Hepatocyte (in vitro differentiated cells): ENCODE data around the gene HSPA8. TPM values are rescaled to one million over a fixed set of nuclear protein-coding genes. Genes with fewer than 3 reads are reported as not detected.

ENCODE experiments used
- DNase-seq: peaks from one replicate; pipeline ENCODE4 v3.0.0-alpha.2; 2016; ENCODE audit warnings: low spot score
- H2AFZ ChIP-seq: fragments of 200-600 bp; sonication (generic); 2 replicates; pipeline ENCODE4 v1.6.0; 2016; ENCODE audit warnings: antibody characterized with exemption, mild to moderate bottlenecking
- H3K27ac ChIP-seq: fragments of 200-600 bp; sonication (generic); 2 replicates; pipeline ENCODE4 v1.5.1; 2016; ENCODE audit warnings: mild to moderate bottlenecking
- H3K27me3 ChIP-seq: fragments of 200-600 bp; sonication (generic); 2 replicates; pipeline ENCODE4 v1.6.1; 2016
- H3K36me3 ChIP-seq: fragments of 200-600 bp; sonication (generic); replicated peaks from 2 replicates; pipeline ENCODE4 v1.5.1; 2016; ENCODE audit warnings: low read depth; ENCODE audit not compliant: insufficient read depth
- H3K4me1 ChIP-seq: fragments of 200-600 bp; sonication (generic); 2 replicates; pipeline ENCODE4 v1.5.1; 2016; ENCODE audit warnings: mild to moderate bottlenecking, moderate library complexity; ENCODE audit not compliant: insufficient read depth
- H3K4me2 ChIP-seq: fragments of 200-600 bp; sonication (generic); 2 replicates; pipeline ENCODE4 v1.6.0; 2016
- H3K4me3 ChIP-seq: fragments of 200-600 bp; sonication (generic); 2 replicates; pipeline ENCODE4 v1.5.1; 2016; ENCODE audit warnings: mild to moderate bottlenecking
- H3K79me2 ChIP-seq: fragments of 200-600 bp; sonication (generic); 2 replicates; pipeline ENCODE4 v1.6.0; 2017; ENCODE audit warnings: mild to moderate bottlenecking
- H3K9me2 ChIP-seq: fragments of 200-600 bp; sonication (generic); replicated peaks from 2 replicates; pipeline ENCODE4 v1.6.0; 2017; ENCODE audit warnings: mild to moderate bottlenecking; ENCODE audit not compliant: insufficient read depth
- H3K9me3 ChIP-seq: fragments of 200-600 bp; sonication (generic); 2 replicates; pipeline ENCODE4 v1.5.1; 2016; ENCODE audit warnings: low read depth, mild to moderate bottlenecking
- H4K20me1 ChIP-seq: fragments of 200-600 bp; sonication (generic); 2 replicates; pipeline ENCODE4 v1.6.0; 2016; ENCODE audit warnings: mild to moderate bottlenecking; ENCODE audit not compliant: insufficient read depth, poor library complexity, severe bottlenecking
- EZH2 ChIP-seq: fragments of 200-600 bp; sonication (generic); IDR thresholded peaks from 2 replicates; pipeline ENCODE4 v1.6.1; 2016; ENCODE audit warnings: antibody characterized with exemption, mild to moderate bottlenecking, borderline replicate concordance
- EZH2phosphoT487 ChIP-seq: fragments of 200-600 bp; sonication (generic); IDR thresholded peaks from one replicate; pipeline ENCODE4 v1.6.1; 2018; ENCODE audit warnings: antibody characterized with exemption, mild to moderate bottlenecking, low read depth, moderate library complexity; ENCODE audit not compliant: unreplicated experiment, severe bottlenecking
- WGBS: methylation state at CpG from one replicate; pipeline ENCODE4 v1.1.6; 2016; ENCODE audit warnings: low lambda C conversion rate; ENCODE audit errors: missing lambda C conversion rate; 5-methylcytosine and 5-hydroxymethylcytosine counted together
- polyA plus RNA-seq: library from polyadenylated mRNA; unstranded; fragments of >200 nt; fragmentation: Nextera tagmentation; extraction: Ambion mirVana; gene quantifications from 2 replicates; pipeline ENCODE4 v1.2.1, GENCODE V29; 2016
- total RNA-seq: library from RNA; depleted of rRNA; stranded (reverse); fragments of >200 nt; gene quantifications from 2 replicates; pipeline ENCODE4 v1.2.3, GENCODE V29; 2014
- TF ChIP-seq, protein P1 (sequence below): fragments of 200-600 bp; sonication (generic); IDR thresholded peaks from 2 replicates; pipeline ENCODE4 v1.5.1; 2016; ENCODE audit warnings: antibody characterized with exemption, mild to moderate bottlenecking; ENCODE audit not compliant: poor library complexity

HSPA8 gene
- total and polyA plus RNA-seq, 2 experiments from 2014 or later, result 669 to 1,636 TPM

- peaks cover 3% of the 10 kb centered on the region for H3K36me3 ChIP-seq
- no peak overlapping the region for H2AFZ ChIP-seq
- H3K4me3 ChIP-seq, result no peak overlapping the region
- peaks cover 41% of the 10 kb centered on the region for H3K79me2 ChIP-seq
- H3K4me1 ChIP-seq, result peaks cover 11% of the 10 kb centered on the region
- H3K4me2 ChIP-seq, result peak overlapping the region; percentile 93
- H4K20me1 ChIP-seq, result peaks cover 74% of the 10 kb centered on the region
- H3K27me3 ChIP-seq, result no peaks in the 10 kb centered on the region
- TF ChIP-seq EZH2 (no peak), EZH2phosphoT487 (no peak)
- TF ChIP-seq, protein P1, sequence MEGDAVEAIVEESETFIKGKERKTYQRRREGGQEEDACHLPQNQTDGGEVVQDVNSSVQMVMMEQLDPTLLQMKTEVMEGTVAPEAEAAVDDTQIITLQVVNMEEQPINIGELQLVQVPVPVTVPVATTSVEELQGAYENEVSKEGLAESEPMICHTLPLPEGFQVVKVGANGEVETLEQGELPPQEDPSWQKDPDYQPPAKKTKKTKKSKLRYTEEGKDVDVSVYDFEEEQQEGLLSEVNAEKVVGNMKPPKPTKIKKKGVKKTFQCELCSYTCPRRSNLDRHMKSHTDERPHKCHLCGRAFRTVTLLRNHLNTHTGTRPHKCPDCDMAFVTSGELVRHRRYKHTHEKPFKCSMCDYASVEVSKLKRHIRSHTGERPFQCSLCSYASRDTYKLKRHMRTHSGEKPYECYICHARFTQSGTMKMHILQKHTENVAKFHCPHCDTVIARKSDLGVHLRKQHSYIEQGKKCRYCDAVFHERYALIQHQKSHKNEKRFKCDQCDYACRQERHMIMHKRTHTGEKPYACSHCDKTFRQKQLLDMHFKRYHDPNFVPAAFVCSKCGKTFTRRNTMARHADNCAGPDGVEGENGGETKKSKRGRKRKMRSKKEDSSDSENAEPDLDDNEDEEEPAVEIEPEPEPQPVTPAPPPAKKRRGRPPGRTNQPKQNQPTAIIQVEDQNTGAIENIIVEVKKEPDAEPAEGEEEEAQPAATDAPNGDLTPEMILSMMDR, result no peak
- no peaks in the 10 kb centered on the region for H3K9me2 ChIP-seq
- no peak overlapping the region for H3K27ac ChIP-seq
- no peak for DNase-seq
- WGBS, result 90% methylated on average over 5 of the region's 5 CpGs
- H3K9me3 ChIP-seq, result no peaks in the 10 kb centered on the region
Observed at GRCh38 chr11:123057661-123058305, 4.2 kb downstream of the HSPA8 start.

GRCh38 chr11:123056835-123057491, 5.0 kb downstream of the HSPA8 start:
- peaks cover 74% of the 10 kb centered on the region for H4K20me1 ChIP-seq
- no peak for DNase-seq
- H3K9me3 ChIP-seq, result no peaks in the 10 kb centered on the region
- no peaks in the 10 kb centered on the region for H3K9me2 ChIP-seq
- 82% methylated on average over 3 of the region's 3 CpGs for WGBS
- H3K27me3 ChIP-seq, result no peaks in the 10 kb centered on the region
- peaks cover 3% of the 10 kb centered on the region for H3K36me3 ChIP-seq
- no peak for TF ChIP-seq EZH2phosphoT487
- TF ChIP-seq, protein P1, result no peak
- TF ChIP-seq EZH2, result no peak
- H3K79me2 ChIP-seq, result peaks cover 41% of the 10 kb centered on the region
- H3K4me3 ChIP-seq, result no peak overlapping the region
- H3K27ac ChIP-seq, result peak overlapping the region; percentile 47
- peaks cover 11% of the 10 kb centered on the region for H3K4me1 ChIP-seq
- H3K4me2 ChIP-seq, result peak overlapping the region; percentile 26
- H2AFZ ChIP-seq, result no peak overlapping the region

DNA sequence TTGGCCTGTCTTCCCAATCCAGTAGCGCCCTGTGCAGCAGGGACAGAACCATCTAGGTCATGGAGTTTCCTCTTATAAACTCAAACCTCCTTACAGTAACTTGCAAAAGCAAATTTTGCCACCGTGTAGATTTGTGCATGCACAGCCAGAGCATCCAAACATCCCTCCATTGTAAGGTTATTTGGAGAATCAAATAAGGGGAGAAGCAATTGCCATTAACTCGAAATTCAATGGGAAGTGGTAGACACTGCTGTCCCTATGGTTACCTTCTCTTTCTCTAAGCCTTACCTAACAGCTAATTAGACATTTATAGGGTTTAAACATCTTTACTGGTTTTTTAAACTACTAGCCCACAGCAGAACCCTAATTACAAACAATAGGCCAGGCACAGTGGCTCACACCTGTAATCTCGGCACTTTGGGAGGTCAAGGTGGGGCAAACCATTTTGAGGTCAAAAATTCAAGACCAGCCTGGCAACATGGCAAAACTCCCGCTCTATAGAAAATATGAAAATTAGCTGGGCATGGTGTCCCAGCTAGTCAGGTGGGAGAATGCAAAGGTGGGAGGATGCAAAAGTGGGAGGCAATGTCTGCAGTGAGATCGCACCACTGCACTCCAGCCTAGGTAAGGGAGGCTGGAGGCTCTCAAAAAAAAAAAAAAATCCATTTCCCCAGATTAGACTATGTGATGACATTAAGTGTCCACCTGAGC, 6.6 kb downstream of the HSPA8 start:
- H3K9me3 ChIP-seq, result no peaks in the 10 kb centered on the region
- no peak overlapping the region for H3K27ac ChIP-seq
- H3K4me2 ChIP-seq, result no peak overlapping the region
- TF ChIP-seq, protein P1, result no peak
- TF ChIP-seq EZH2, result no peak
- TF ChIP-seq EZH2phosphoT487, result no peak
- H3K4me1 ChIP-seq, result peaks cover 11% of the 10 kb centered on the region
- H3K4me3 ChIP-seq, result no peak overlapping the region
- H2AFZ ChIP-seq, result no peak overlapping the region
- WGBS, result 75% methylated on average over 6 of the region's 6 CpGs
- no peaks in the 10 kb centered on the region for H3K27me3 ChIP-seq
- peaks cover 26% of the 10 kb centered on the region for H3K79me2 ChIP-seq
- H4K20me1 ChIP-seq, result peaks cover 59% of the 10 kb centered on the region
- H3K9me2 ChIP-seq, result no peaks in the 10 kb centered on the region
- peaks cover 3% of the 10 kb centered on the region for H3K36me3 ChIP-seq
- DNase-seq, result no peak
